HG03457 (cell line): ENCODE results near the gene MCM8.

Experiments used
- ATAC-seq: cut with Tn5 transposase; IDR thresholded peaks from one replicate; pipeline ENCODE4 v1.9.1; 2021; ENCODE audit warnings: moderate number of reproducible peaks; ENCODE audit not compliant: unreplicated experiment

MCM8 gene

GRCh38 chr20:5950271-5951031 lies at the start of gene MCM8, which contains the start of gene TRMT6:
MCM8 (plus strand) TSS chr20:5950652; CDS start chr20:5952016, 1,364 bp downstream.
TRMT6 (minus strand) TSS chr20:5950533; CDS start chr20:5950405, 128 bp downstream.
- peak; percentile 87 for ATAC-seq

- ATAC-seq, result no peak
Observed at GRCh38 chr20:5900908-5901307, 49.5 kb upstream of the MCM8 start.

GRCh38 chr20:5908981-5909380 lies 41.5 kb upstream of the MCM8 start:
- no peak for ATAC-seq

GRCh38 chr20:5910186-5910585 lies 40.3 kb upstream of the MCM8 start:
- no peak for ATAC-seq

- no peak for ATAC-seq
Observed at GRCh38 chr20:5913166-5913565, 37.3 kb upstream of the MCM8 start.

GRCh38 chr20:5914859-5915258 lies 35.6 kb upstream of the MCM8 start:
- no peak for ATAC-seq

- ATAC-seq, result no peak
Observed at GRCh38 chr20:5918856-5919625, 31.4 kb upstream of the MCM8 start.

GRCh38 chr20:5919626-5920544 lies 30.6 kb upstream of the MCM8 start:
- ATAC-seq, result no peak

- no peak for ATAC-seq
Observed at GRCh38 chr20:5920581-5920980, 29.9 kb upstream of the MCM8 start.

- ATAC-seq, result no peak
Observed at GRCh38 chr20:5923493-5923892, 27.0 kb upstream of the MCM8 start.

GRCh38 chr20:5925551-5925950 lies 24.9 kb upstream of the MCM8 start:
- no peak for ATAC-seq

- ATAC-seq, result no peak
Observed at GRCh38 chr20:5927749-5928462, 22.5 kb upstream of the MCM8 start.

GRCh38 chr20:5928836-5929715 lies 21.4 kb upstream of the MCM8 start:
- ATAC-seq, result no peak

GRCh38 chr20:5931411-5931810 lies 19.0 kb upstream of the MCM8 start:
- ATAC-seq, result no peak

GRCh38 chr20:5932796-5933195 lies 17.7 kb upstream of the MCM8 start:
- ATAC-seq, result no peak

GRCh38 chr20:5933802-5934436 lies 16.5 kb upstream of the MCM8 start:
- no peak for ATAC-seq

GRCh38 chr20:5935384-5935783 lies 15.1 kb upstream of the MCM8 start:
- ATAC-seq, result no peak

GRCh38 chr20:5936238-5936637 lies 14.2 kb upstream of the MCM8 start:
- ATAC-seq, result no peak

GRCh38 chr20:5938456-5939029 lies 11.9 kb upstream of the MCM8 start:
- ATAC-seq, result no peak
